HepG2 (cell line): ENCODE results near the gene BBS9. TPM values are rescaled to one million over a fixed set of nuclear protein-coding genes. Genes with fewer than 3 reads are reported as not detected.

Experiments used
- ATAC-seq: fragments of 200-7000 bp; cut with Tn5 transposase; 3 replicates; pipeline ENCODE4 v1.9.1; 2020; ENCODE audit warnings: mild to moderate bottlenecking, moderate library complexity
- BruUV-seq: library from RNA; stranded (reverse); fragments of 400-500 nt; replicated peaks from 2 replicates; lab custom pipeline; 2021; lab: Mats Ljungman, UMichigan
- CTCF ChIA-PET: fragments of 300-600 bp; formaldehyde crosslinking; extraction: SDS; loops from one replicate; lab custom pipeline; 2021; ENCODE audit warnings: low total read pairs, inconsistent platforms, low intra/inter-chr PET ratio; lab: Yijun Ruan, JAX
- POLR2A ChIA-PET: fragments of 350-600 bp; sonication (Branson Sonifier 250); formaldehyde crosslinking; loops from one replicate; lab custom pipeline; 2020; ENCODE audit warnings: antibody characterized with exemption, inconsistent platforms; lab: Yijun Ruan, JAX
- DNase-seq: peaks from one replicate; pipeline ENCODE4 v3.0.0-alpha.2; 2015; ENCODE audit warnings: low spot score
- FAIRE-seq: peaks from 3 replicates; lab custom pipeline; 2011; peaks lifted over from hg19 to GRCh38; lab: Jason Lieb, UNC
- H2AFZ ChIP-seq: one replicate; pipeline ENCODE4 v1.6.1; 2011; ENCODE audit warnings: low read length, inconsistent platforms
- H3K27ac ChIP-seq: fragments of 300-600 bp; 3 replicates; pipeline ENCODE4 v1.8.0; 2011; ENCODE audit warnings: mixed run types, mild to moderate bottlenecking, mixed read lengths, low read length, inconsistent platforms; ENCODE audit not compliant: insufficient read depth; ENCODE audit errors: extremely low read length
- H3K27me3 ChIP-seq, 2 experiments: fragments of 200-600 bp in 1 of 2; 2 replicates in 1 of 2; 3 replicates in 1 of 2; pipeline versions ENCODE4 v1.6.0 to v1.8.0; 2011; ENCODE audit warnings: low read length in 2 of 2, mild to moderate bottlenecking in 2 of 2, moderate library complexity in 2 of 2, inconsistent platforms in 1 of 2; ENCODE audit not compliant: insufficient read depth in 2 of 2, control insufficient read depth in 1 of 2
- H3K36me3 ChIP-seq, 2 experiments: fragments of 200-600 bp in 1 of 2; replicated peaks in 1 of 2; 2 replicates in 1 of 2; 3 replicates in 1 of 2; pipeline versions ENCODE4 v1.5.1 to v1.8.0; 2011; ENCODE audit warnings: low read length in 2 of 2, inconsistent platforms in 1 of 2; ENCODE audit not compliant: insufficient read depth in 2 of 2, control insufficient read depth in 1 of 2
- H3K4me1 ChIP-seq: 2 replicates; pipeline ENCODE4 v1.5.1; 2012; ENCODE audit warnings: low read length, inconsistent platforms; ENCODE audit not compliant: insufficient read depth
- H3K4me2 ChIP-seq: 2 replicates; pipeline ENCODE4 v1.6.0; 2011; ENCODE audit warnings: low read depth, low read length, inconsistent platforms
- H3K4me3 ChIP-seq, 3 experiments: fragments of 200-600 bp in 1 of 3; sonication (generic), shearing (Covaris generic) in 1 of 3; replicated peaks in 1 of 3; 2 replicates each; pipeline ENCODE4 v1.5.1; 2011 to 2016; ENCODE audit warnings: low read length in 3 of 3, inconsistent platforms in 2 of 3, low read depth in 2 of 3, mild to moderate bottlenecking in 2 of 3, control low read depth in 1 of 3, mixed read lengths in 1 of 3; ENCODE audit not compliant: insufficient read depth in 1 of 3
- H3K79me2 ChIP-seq: one replicate; pipeline ENCODE4 v1.6.1; 2011; ENCODE audit warnings: low read length, inconsistent platforms; ENCODE audit not compliant: insufficient read depth
- H3K9ac ChIP-seq: 2 replicates; pipeline ENCODE4 v1.6.0; 2011; ENCODE audit warnings: mild to moderate bottlenecking, low read depth, low read length, inconsistent platforms; ENCODE audit not compliant: insufficient read depth
- H3K9me3 ChIP-seq: 2 replicates; pipeline ENCODE4 v1.5.1; 2012; ENCODE audit warnings: mild to moderate bottlenecking, low read length
- H4K20me1 ChIP-seq: 2 replicates; pipeline ENCODE4 v1.6.0; 2011; ENCODE audit warnings: inconsistent platforms, mild to moderate bottlenecking, low read length, moderate library complexity; ENCODE audit not compliant: insufficient read depth
- CEBPG ChIP-seq: IDR thresholded peaks from 2 replicates; pipeline ENCODE4 v1.6.1; 2016
- CSRNP2 ChIP-seq: sonication (generic); formaldehyde crosslinking; conservative IDR thresholded peaks from 2 replicates; pipeline ENCODE4 v1.8.0; 2022; ENCODE audit warnings: low read depth, missing genetic modification reagents
- DRAP1 ChIP-seq: IDR thresholded peaks from 2 replicates; pipeline ENCODE4 v1.6.1; 2016; ENCODE audit warnings: missing genetic modification reagents, missing compliant biosample characterization
- GMEB1 ChIP-seq: sonication (generic); formaldehyde crosslinking; IDR thresholded peaks from 2 replicates; pipeline ENCODE4 v1.5.1; 2020; ENCODE audit warnings: missing genetic modification reagents, mild to moderate bottlenecking, borderline replicate concordance
- MED8 ChIP-seq: sonication (generic); formaldehyde crosslinking; IDR thresholded peaks from 2 replicates; pipeline ENCODE4 v1.8.1; 2023; ENCODE audit warnings: mild to moderate bottlenecking, missing genetic modification reagents; ENCODE audit not compliant: insufficient replicate concordance
- MNT ChIP-seq: fragments of 450-650 bp; IDR thresholded peaks from 2 replicates; pipeline ENCODE4 v1.6.1; 2016
- RAD51 ChIP-seq: fragments of 450-650 bp; IDR thresholded peaks from 2 replicates; pipeline ENCODE4 v1.6.1; 2016; ENCODE audit warnings: borderline replicate concordance
- RNF2 ChIP-seq: fragments of 450-650 bp; conservative IDR thresholded peaks from 2 replicates; pipeline ENCODE4 v1.6.1; 2016; ENCODE audit warnings: low read depth
- RXRB ChIP-seq: IDR thresholded peaks from 2 replicates; pipeline ENCODE4 v1.6.1; 2016; ENCODE audit warnings: borderline replicate concordance, missing genetic modification reagents, missing compliant biosample characterization
- ZBTB4 ChIP-seq: sonication (generic); formaldehyde crosslinking; IDR thresholded peaks from 2 replicates; pipeline ENCODE4 v1.4.0; 2020; ENCODE audit warnings: missing genetic modification reagents, mild to moderate bottlenecking, borderline replicate concordance
- ZNF788 ChIP-seq: sonication (generic); formaldehyde crosslinking; IDR thresholded peaks from 2 replicates; pipeline ENCODE4 v1.5.0; 2020; ENCODE audit warnings: mild to moderate bottlenecking, missing genetic modification reagents, borderline replicate concordance
- WGBS: methylation state at CpG from one replicate; pipeline ENCODE4 v1.1.6; 2017; ENCODE audit warnings: low lambda C conversion rate; 5-methylcytosine and 5-hydroxymethylcytosine counted together
- in situ Hi-C: cut with HindIII; loops from 2 replicates; pipeline ENCODE4 v1.10.0; 2017; ENCODE audit warnings: low pct_unique_long_range_greater_than_20kb; ENCODE audit not compliant: extremely low pct_ligation_motif_present
- intact Hi-C: fragments of 100-400 bp; cut with micrococcal nuclease; formaldehyde crosslinking; loops from one replicate; pipeline ENCODE4 v1.10.0; 2022; ENCODE audit not compliant: unreplicated experiment
- polyA plus RNA-seq, 8 experiments: library from polyadenylated mRNA; depleted of rRNA in 3 of 8; stranded (reverse) in 7 of 8; unstranded in 1 of 8; fragments of >200 nt; fragmentation: Illumina TruSeq in 4 of 8; extraction: Trizol in 4 of 8; gene quantifications; 2 replicates each; pipeline versions ENCODE4 v1.2.1 to v1.2.3, GENCODE V29; 2011 to 2016; ENCODE audit warnings: low read depth in 4 of 8, missing spikeins in 1 of 8, mixed read lengths in 1 of 8; ENCODE audit not compliant: insufficient read depth in 1 of 8
- total RNA-seq, 5 experiments: library from RNA; depleted of rRNA; stranded (reverse); fragments of >200 nt; fragmentation: Illumina TruSeq; extraction: Trizol; gene quantifications; 2 replicates each; pipeline ENCODE4 v1.2.3, GENCODE V29; 2016; ENCODE audit warnings: low read depth in 1 of 5

The BBS9 gene
- total and polyA plus RNA-seq, 2 of the 13 experiments (the other 11 are each of a cell fraction or from before 2014, with no cell fraction given) = 5.1 to 7.8 TPM

GRCh38 chr7:33463131-33463530, 333.8 kb downstream of the BBS9 start (continued):
- TF ChIP-seq ZBTB4 (no peak), ZNF788 (CRISPR knock-in tag) (no peak), RAD51 (no peak), RXRB (CRISPR knock-in tag) (no peak), CSRNP2 (CRISPR knock-in tag) (no peak)

- Histone ChIP-seq H3K4me1 (no peaks in the 10 kb centered on the region), H3K27ac (no peak overlapping the region), H4K20me1 (no peaks in the 10 kb centered on the region), H3K36me3 (no peaks in the 10 kb centered on the region), H3K4me3 (no peak overlapping the region), H3K27me3 (no peaks in the 10 kb centered on the region), H3K9me3 (no peaks in the 10 kb centered on the region), H2AFZ (no peak overlapping the region), H3K9ac (no peak overlapping the region), H3K4me2 (no peak overlapping the region)
- 35% methylated on average over 4 of the region's 4 CpGs for WGBS
- POLR2A ChIA-PET = no interaction called here
- FAIRE-seq = no peak
- intact Hi-C loops = no loop called here
- CTCF ChIA-PET = no interaction called here
- DNase-seq = no peak
- BruUV-seq = no TSS peak
- no peak for ATAC-seq
- TF ChIP-seq GMEB1 (CRISPR knock-in tag) (no peak), CEBPG (CRISPR knock-in tag) (no peak), MED8 (CRISPR knock-in tag) (no peak), DRAP1 (CRISPR knock-in tag) (no peak), MNT (no peak), RNF2 (no peak)
- TF ChIP-seq, all 625 proteins: peak for 0
- H3K79me2 ChIP-seq = no peaks in the 10 kb centered on the region
- in situ Hi-C loops = no loop called here
These were observed 336.8 kb downstream of the BBS9 start for GRCh38 chr7:33466203-33466602.
